ENCODE data around the gene TTC16.

- no peak for TF ChIP-seq POLR2A (IDR thresholded peaks at IDR 0.05; ENCODE audit: low read depth, low read length)
- no peak for TF ChIP-seq POLR2AphosphoS5 (IDR thresholded peaks at IDR 0.05; ENCODE audit: low read depth, low read length)
- TF ChIP-seq SPI1 (IDR thresholded peaks at IDR 0.05; ENCODE audit: low read depth, low read length): no peak
- no peak for TF ChIP-seq POU2F2 (IDR thresholded peaks at IDR 0.05; ENCODE audit: low read depth, low read length)
Observed at GRCh38 chr9:127724012-127724411, 8.1 kb downstream of the TTC16 start.

Measured in GM12891 (cell line).